Vagina (tissue), 2 donors: Measurements from ENCODE around the gene MEIG1. TPM values are rescaled to one million over a fixed set of nuclear protein-coding genes. Genes with fewer than 3 reads are reported as not detected.

ENCODE experiments used
- DNase-seq, 2 donors: peaks; one replicate each; pipeline ENCODE4 v3.0.0-alpha.2; 2017; ENCODE audit errors: extremely low spot score in 2 of 2
- H3K27ac ChIP-seq: fragments of 200-600 bp; sonication (generic); one replicate; pipeline ENCODE4 v1.5.1; 2019
- H3K27me3 ChIP-seq: fragments of 200-600 bp; sonication (generic); one replicate; pipeline ENCODE4 v1.5.1; 2019
- H3K36me3 ChIP-seq, 2 donors: fragments of 200-600 bp; sonication (generic); one replicate each; pipeline ENCODE4 v1.5.1; 2017 to 2019
- H3K4me1 ChIP-seq: fragments of 200-600 bp; sonication (generic); one replicate; pipeline ENCODE4 v1.5.1; 2019
- H3K4me3 ChIP-seq, 2 donors: fragments of 200-600 bp; sonication (generic); 1 replicate in 1 of 2; 2 replicates in 1 of 2; pipeline ENCODE4 v1.5.1; 2016 to 2019
- H3K9me3 ChIP-seq: fragments of 200-600 bp; sonication (generic); one replicate; pipeline ENCODE4 v1.5.1; 2019
- POLR2A ChIP-seq, 2 donors: fragments of 450-650 bp; IDR thresholded peaks; one replicate each; pipeline ENCODE4 v1.6.1; 2017; ENCODE audit warnings: antibody characterized with exemption in 2 of 2, mild to moderate bottlenecking in 2 of 2, moderate library complexity in 2 of 2
- POLR2AphosphoS5 ChIP-seq, 2 donors: sonication (generic); formaldehyde crosslinking; IDR thresholded peaks; one replicate each; pipeline ENCODE4 v1.9.0; 2017; ENCODE audit warnings: antibody characterized with exemption in 2 of 2, mild to moderate bottlenecking in 2 of 2, low read depth in 1 of 2; ENCODE audit not compliant: insufficient read depth in 1 of 2
- intact Hi-C: fragments of 100-400 bp; cut with DNase I; formaldehyde crosslinking; loops from one replicate; pipeline ENCODE4 v1.15.1; 2023
- total RNA-seq: library from RNA; depleted of rRNA; stranded (reverse); fragments of >200 nt; gene quantifications from one replicate; pipeline ENCODE4 v1.2.3, GENCODE V29; 2016
- TF ChIP-seq, protein P1 (sequence below), 3 experiments: fragments of 450-650 bp in 2 of 3; fragments of 200-600 bp in 1 of 3; sonication (generic) in 1 of 3; IDR thresholded peaks; one replicate each; pipeline ENCODE4 v1.5.1; 2017 to 2019; ENCODE audit warnings: antibody characterized with exemption in 3 of 3, mild to moderate bottlenecking in 2 of 3, moderate library complexity in 2 of 3

MEIG1 gene
- total RNA-seq, 1 donor from 2014 or later: not detected

DNA sequence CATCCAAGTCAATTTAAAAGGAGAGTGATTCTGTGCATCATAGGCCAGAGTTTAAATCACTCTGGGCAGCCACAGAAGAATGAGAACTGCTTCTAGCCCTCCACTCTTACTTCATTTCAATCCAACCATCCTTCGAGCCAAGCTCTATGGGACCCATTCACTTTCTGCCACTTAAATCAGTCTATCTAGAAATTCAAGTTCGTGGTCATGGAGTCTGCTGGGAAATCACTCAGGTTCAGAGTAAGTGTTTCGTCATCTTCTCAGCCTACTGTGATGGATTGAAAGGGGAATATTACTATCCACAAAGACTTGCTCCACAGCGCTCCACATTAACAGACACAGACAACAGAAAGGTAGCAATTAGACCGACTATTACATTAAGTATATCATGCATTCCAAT lies 9.9 kb upstream of the MEIG1 start:
- Histone ChIP-seq H3K4me1 (peaks cover 19% of the 10 kb centered on the region), H3K36me3 (peaks cover 0 to 32% of the 10 kb centered on the region in 2 donors), H3K4me3 (no peak overlapping the region), H3K27ac (no peak overlapping the region), H3K27me3 (no peaks in the 10 kb centered on the region), H3K9me3 (no peaks in the 10 kb centered on the region)
- DNase-seq: no peak
- TF ChIP-seq, protein P1, sequence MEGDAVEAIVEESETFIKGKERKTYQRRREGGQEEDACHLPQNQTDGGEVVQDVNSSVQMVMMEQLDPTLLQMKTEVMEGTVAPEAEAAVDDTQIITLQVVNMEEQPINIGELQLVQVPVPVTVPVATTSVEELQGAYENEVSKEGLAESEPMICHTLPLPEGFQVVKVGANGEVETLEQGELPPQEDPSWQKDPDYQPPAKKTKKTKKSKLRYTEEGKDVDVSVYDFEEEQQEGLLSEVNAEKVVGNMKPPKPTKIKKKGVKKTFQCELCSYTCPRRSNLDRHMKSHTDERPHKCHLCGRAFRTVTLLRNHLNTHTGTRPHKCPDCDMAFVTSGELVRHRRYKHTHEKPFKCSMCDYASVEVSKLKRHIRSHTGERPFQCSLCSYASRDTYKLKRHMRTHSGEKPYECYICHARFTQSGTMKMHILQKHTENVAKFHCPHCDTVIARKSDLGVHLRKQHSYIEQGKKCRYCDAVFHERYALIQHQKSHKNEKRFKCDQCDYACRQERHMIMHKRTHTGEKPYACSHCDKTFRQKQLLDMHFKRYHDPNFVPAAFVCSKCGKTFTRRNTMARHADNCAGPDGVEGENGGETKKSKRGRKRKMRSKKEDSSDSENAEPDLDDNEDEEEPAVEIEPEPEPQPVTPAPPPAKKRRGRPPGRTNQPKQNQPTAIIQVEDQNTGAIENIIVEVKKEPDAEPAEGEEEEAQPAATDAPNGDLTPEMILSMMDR (IDR thresholded peaks at IDR 0.05): no peak
- TF ChIP-seq POLR2AphosphoS5 (IDR thresholded peaks at IDR 0.05; ENCODE audit: insufficient read depth in 1 of 2, low read depth in 1 of 2) (no peak), POLR2A (IDR thresholded peaks at IDR 0.05) (no peak)
- intact Hi-C loops: no loop called here

DNA sequence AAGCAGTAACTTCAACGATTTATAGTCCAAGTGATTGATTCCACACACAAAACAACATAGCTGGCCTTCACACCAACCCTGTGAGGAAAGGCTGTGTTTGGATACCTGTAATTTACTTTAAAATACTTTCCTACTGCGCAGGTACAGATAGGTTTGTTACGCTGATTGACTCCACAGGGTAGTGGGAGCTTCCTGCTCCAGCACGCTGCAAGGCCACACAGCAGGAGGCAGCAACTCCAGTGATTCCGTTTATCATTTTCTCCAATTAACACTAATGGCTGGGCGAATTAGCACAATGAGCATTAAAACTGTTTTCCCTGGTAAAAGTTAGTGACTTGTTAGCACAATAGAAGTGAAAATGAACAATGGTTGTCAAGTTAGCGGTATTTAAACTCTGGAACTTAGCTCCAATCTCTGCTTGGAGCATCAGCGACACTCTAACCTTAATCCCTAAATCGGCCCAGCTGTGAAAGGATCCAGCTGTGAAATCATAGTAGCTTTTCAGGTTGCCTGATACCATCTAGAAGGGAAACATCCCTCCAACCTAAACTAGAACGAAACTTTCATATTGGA lies 6.3 kb upstream of the MEIG1 start:
- no peaks in the 10 kb centered on the region for H3K9me3 ChIP-seq
- intact Hi-C loops: loop anchor here (5.0 to 10.0 kb wide), 2 partner anchors 142 to 679 kb away; partner anchors contain the start of gene RPP38
- DNase-seq: no peak
- H3K4me3 ChIP-seq: peak overlapping the region; percentile 61 to 96
- peaks cover 19% of the 10 kb centered on the region for H3K4me1 ChIP-seq
- no peak for TF ChIP-seq POLR2A (IDR thresholded peaks at IDR 0.05)
- TF ChIP-seq, protein P1 (IDR thresholded peaks at IDR 0.05): no peak
- TF ChIP-seq POLR2AphosphoS5 (IDR thresholded peaks at IDR 0.05; ENCODE audit: insufficient read depth in 1 of 2, low read depth in 1 of 2): no peak
- H3K27me3 ChIP-seq: no peaks in the 10 kb centered on the region
- peaks cover 0 to 11% of the 10 kb centered on the region in 2 donors for H3K36me3 ChIP-seq
- peak overlapping the region; percentile 88 for H3K27ac ChIP-seq

DNA sequence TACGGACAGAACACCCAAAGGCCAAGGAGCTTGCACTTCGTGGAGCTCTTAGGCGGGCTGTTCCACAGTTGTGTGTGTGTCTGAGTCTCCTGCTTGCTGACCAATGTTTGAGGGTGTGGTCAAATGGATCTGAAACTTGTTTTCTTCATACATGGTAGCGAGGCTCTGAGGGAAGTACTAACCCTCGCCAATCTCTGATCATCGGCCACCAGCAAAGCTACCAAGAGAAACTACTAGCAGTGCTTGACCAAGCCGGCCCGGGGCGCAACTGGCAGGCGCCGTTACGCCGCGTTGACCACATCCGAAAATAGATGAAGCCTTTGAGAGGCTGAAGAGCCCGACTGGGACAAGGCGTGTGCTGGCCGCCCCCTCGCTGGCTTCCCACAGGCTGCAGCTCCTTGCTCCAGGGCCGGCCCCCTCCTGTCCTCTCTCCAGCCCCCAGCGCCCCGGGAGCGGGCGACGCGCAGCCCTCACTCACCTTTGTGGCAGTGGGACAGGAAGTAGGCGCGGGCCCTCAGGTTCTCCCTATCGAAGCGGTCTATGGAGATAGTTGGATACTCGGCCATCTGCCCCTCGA lies 5.7 kb upstream of the MEIG1 start:
- H3K36me3 ChIP-seq: peaks cover 0 to 6% of the 10 kb centered on the region in 2 donors
- TF ChIP-seq POLR2A (IDR thresholded peaks at IDR 0.05) (no peak), POLR2AphosphoS5 (IDR thresholded peaks at IDR 0.05; ENCODE audit: insufficient read depth in 1 of 2, low read depth in 1 of 2) (no peak)
- TF ChIP-seq, protein P1 (IDR thresholded peaks at IDR 0.05): no peak
- no peak for DNase-seq
- no peaks in the 10 kb centered on the region for H3K9me3 ChIP-seq
- H3K27ac ChIP-seq: peak overlapping the region; percentile 88
- peak overlapping the region; percentile 61 to 96 for H3K4me3 ChIP-seq
- H3K4me1 ChIP-seq: peaks cover 19% of the 10 kb centered on the region
- no peaks in the 10 kb centered on the region for H3K27me3 ChIP-seq
- intact Hi-C loops: loop anchor here (5.0 to 10.0 kb wide), 2 partner anchors 141 to 679 kb away; partner anchors contain the start of gene RPP38

DNA sequence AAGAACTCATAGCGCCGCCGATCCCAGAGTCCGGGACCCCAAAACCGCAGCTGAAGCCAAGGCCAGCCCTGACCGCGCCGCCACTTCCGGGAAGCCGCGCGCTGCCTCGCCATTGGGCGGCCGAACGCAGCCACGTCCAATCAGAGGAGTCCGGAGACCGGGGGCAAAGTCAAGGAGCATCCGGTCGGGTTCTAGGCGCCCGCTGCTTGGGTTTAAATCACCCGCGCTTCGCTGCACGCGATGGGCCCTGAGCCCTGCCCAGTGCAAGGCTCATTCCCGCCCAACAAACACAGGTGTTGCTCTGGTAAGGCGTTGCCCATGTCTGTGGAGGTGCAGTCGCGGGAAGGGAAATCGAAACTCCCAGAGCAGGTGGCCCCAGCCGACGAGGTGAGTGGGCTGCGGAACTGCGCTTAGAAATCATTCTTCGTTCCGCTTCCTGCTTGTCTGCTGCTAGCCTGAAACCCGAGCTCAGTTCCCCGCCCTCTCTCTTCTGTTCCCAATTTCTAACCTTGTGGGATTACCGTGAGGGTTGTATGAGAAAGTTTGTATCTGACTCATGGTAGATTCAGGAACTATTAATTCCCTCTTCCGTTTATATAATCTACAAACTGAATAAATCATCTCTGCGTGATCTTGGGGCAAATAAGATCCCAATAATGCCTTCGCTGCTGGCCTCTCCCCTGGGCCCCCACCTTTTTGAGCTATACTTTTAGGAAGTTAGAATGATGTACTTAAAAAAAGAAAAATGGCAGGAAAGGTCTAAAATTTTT lies 5.0 kb upstream of the MEIG1 start, which contains the start of gene DCLRE1C:
Gene DCLRE1C (minus strand): TSS at position 96 of the 770 bp plus-strand sequence. CDS start 86 bp downstream, at position 10.
- no peaks in the 10 kb centered on the region for H3K27me3 ChIP-seq
- intact Hi-C loops: loop anchor here (5.0 to 10.0 kb wide), 2 partner anchors 141 to 678 kb away; partner anchors contain the start of gene RPP38
- H3K27ac ChIP-seq: peak within 1 kb of the TSS; percentile 88
- peak; percentile 95 to 96 for DNase-seq
- peak within 1 kb of the TSS; percentile 61 to 96 for H3K4me3 ChIP-seq
- H3K9me3 ChIP-seq: no peaks in the 10 kb centered on the region
- peaks cover 19% of the 10 kb centered on the region for H3K4me1 ChIP-seq
- TF ChIP-seq, protein P1 (IDR thresholded peaks at IDR 0.05): no peak
- peak; percentile 55 to 86 for TF ChIP-seq POLR2AphosphoS5 (IDR thresholded peaks at IDR 0.05; ENCODE audit: insufficient read depth in 1 of 2, low read depth in 1 of 2)
- H3K36me3 ChIP-seq: no peaks in the 10 kb centered on the region
